ENCODE results near the gene RAB23.

The RAB23 gene

DNA sequence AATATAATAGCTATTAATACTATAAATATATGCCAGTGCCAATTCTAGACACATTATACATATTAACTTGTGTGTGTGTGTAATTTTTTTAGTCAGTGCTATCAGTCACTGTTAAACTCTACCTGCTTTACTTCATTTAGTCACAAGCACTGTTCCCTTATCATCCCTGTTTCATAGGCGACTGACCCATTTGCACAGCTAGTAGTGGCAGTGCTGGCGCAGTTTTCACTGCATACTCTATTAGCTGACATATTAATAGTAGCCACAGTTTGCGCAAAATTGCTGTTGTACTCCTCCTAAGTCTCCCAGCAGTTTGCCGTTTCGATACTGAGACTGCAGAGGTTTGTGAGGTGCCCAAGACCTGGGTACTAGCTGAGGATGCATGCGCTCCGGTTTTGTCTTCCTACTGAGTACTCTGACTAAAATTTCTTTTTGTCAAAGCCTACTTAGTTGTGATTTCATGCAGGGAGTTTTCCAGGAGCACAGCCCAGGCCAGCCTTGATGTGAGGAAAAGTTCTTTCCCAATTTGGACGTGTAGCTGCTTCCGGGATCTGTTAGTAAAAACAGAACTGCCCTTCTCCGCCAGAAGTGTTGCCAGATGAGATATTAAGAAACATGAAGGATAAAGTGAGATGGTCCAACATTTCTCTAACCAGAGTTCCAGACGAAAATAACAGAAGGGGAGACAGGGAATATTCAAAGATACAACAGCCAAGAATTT is 44.4 kb downstream of the RAB23 start:
- no peak for DNase-seq

DNA sequence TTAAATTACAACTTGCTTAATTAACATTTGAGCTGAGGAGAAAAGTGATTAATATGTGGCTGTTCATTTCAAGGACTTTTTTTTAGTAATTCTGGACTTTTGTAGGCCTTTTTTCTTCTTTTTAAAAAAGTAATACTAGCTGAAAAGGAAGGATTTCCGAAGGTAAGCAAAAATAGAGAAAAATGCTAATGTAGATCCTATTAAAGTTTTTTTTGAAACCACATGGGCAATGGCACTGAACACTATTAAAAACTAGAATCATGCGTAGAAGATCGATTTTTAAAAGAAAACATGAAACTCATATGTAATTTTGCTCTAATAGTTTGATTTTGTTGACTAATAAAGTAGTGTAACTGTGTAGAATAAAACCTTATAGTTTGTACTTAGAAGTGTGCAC is 47.6 kb downstream of the RAB23 start:
- DNase-seq, result no peak

DNA sequence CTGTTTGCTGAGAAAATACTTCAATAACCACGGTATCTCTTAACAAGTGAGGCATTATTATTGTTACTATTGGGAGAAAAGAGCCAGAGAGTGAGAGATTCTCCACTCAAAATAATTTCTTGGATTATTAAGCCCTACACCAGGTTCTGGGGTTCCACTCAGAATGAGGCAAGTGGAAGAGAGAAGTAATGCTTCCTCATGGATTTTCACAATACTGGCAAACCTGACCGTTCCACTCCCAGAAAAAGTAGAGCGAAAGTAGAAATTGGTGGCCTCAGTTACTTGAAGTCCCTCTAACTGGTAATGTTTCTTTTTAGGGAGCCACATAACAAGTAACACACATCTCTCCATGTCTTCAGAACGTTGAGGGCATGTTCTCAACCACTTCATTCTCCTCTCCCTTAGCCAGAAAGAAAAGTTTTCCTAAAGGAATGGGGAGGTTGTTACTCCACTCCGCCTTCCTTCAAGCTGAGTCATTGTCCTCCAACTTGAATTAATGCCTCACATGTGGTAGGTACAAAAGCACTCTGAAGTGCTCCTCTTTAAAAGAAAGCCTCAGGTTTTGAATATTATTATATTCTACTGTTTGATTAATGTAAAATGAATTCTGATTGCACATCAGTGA is 48.1 kb downstream of the RAB23 start:
- no peak for DNase-seq

DNA sequence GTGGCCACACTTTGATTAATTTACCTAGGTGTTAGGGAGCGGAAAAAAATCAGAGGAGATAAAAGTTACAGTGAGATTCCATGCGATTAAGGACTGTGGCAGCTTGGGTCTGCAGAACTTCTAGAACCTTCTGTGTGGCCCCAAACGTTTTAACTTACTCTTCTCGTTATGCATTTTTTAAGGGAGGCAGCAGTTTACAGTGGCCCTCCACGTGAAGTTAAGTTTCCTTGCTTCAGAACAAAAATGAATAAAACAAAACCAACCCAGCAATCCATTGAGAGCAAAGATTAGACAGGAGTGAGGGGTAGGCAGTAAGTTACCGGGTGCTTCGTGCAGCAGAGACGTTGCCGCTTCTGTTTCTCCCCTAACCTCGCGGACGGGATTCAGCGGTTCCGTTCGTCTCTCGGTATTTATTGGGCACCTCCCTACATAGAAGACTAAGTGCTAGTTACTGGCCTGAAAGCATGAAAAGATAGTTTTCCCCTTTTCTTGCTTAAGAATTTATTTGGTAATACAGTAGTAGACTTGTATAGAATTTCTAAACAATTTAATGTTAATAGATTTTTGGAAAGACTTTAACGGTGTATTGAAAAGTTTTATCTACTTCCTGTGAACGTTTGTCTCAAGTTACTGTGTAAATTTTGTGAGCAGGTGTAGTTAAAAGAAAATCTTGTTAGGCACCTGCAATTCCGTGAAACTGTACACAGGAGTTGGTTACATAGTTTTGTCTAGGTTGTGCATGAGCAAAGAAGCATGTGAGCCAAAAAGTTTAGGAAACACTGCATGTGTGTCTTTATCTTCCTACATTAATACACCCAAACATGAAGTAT is 48.8 kb downstream of the RAB23 start:
- DNase-seq, result peak in 4 of 6 experiments; percentile 3 to 56 (median 34)

DNA sequence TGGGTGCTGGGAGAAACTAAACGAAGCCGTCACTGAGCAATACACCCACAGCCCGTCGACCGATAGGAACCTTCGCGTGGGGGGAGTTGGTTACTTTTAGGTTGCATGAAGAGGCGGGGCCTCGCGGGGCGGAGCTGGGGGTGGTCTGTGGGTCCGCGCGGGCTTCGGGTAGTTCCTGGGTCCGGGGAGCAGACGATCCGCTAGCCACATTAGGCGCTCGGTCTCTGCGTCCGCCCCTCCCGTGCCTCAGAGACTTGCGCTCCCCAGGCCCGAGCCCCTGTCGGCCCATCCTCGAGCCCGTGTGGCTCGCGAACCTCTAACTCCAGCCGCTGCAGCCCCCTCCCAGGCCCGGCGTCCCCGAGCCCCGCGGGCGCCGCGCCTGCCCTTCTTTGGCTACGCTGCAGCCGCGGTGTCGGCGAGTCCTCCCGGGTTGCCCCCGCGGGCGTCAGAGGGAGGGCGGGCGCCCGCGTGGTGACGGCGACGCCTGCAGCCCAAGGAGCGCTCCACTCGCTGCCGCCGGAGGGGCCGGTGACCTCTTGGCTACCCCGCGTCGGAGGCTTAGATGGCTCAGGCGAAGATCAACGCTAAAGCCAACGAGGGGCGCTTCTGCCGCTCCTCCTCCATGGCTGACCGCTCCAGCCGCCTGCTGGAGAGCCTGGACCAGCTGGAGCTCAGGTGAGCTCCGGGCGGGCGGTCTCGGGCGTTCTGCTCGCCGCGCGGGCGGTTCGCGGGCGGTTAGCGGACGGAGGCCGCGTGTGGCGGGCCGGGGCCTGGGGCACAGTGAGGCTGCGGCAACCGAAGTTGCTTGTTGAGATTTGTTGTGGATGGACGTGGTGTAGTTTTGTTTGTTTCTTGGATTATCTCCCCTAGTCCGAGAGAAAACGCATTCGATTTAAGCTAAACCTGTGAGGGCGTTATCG is 49.7 kb downstream of the RAB23 start, which contains the start of gene BAG2:
Gene BAG2 (plus strand): TSS at position 191 of the 920 bp plus-strand sequence. CDS start 372 bp downstream, at position 563.
- DNase-seq, result peak; percentile 75 to 87 (median 82)

DNA sequence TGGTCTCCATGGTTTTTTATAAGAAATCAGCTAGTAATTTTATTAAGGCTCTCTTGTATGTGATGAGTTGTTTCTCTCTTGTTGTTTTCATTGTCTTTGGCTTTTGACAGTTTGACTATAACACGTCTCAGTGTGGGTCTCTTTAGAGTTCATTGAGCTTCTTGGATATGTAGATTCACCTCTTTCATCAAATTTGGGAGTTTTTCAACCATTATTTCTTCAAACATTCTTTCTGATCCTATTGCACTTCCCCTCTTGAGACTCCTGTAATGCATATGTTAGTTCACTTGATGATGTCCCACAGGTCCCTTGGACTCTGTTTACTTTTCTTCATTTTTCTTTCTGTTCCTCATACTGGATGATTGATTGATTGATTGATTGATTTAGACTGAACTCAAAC is 57.0 kb downstream of the RAB23 start:
- DNase-seq, result no peak

DNA sequence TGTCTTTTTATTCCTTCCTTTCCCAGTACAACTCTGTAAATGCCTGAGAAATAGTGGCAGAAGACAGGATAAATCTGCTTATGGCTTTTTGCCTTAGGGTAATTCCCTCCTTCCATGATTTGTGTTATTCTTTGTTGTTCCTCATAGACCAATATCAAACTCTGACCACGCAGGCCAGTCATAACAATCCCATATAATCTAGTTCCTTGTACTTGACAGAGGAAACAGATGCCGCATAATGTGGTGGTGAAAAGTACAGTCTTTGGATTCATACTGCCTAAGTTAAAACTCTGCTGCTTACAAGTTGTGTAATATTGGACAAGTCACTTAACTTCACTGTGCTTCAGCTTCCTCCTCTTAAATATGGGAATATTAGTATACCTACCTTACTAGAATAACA is 58.2 kb downstream of the RAB23 start:
- no peak for DNase-seq

DNA sequence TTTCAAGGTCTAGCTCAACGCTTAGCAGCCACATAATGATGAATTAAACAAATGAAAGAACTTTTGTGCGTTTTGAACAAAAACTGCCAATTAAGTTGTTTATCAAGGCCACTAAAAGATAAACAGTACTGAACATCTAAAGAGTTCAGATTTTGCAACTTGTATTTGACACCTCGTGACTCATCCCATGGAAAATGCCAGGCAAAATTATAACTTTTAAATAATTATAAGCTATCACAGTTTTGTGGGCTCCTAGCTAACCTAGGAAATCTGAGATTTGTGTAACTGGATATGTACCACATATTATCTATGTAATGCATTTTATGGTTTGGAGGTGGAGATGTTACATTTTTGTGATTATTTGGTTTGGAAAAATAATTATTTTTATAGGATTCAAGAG is 59.6 kb downstream of the RAB23 start:
- no peak for DNase-seq

DNA sequence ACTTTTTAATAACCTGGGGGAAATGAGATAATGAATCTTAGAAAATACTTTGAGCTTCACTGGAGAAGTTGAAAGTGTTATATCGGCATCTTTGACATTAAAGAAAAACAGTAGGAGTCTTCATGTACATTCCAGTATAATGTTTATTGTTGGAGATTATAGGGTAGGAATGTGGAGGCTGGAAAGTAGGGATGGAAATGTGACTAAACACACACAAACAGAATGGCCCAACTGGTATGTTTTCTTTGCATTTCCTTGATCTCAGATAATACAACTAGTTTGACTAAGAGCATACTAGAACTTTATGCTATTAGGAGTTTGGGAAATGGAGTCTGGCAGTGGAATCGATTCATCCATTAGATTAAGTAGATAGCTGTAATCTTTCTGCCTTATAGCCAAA is 60.1 kb downstream of the RAB23 start:
- no peak for DNase-seq

DNA sequence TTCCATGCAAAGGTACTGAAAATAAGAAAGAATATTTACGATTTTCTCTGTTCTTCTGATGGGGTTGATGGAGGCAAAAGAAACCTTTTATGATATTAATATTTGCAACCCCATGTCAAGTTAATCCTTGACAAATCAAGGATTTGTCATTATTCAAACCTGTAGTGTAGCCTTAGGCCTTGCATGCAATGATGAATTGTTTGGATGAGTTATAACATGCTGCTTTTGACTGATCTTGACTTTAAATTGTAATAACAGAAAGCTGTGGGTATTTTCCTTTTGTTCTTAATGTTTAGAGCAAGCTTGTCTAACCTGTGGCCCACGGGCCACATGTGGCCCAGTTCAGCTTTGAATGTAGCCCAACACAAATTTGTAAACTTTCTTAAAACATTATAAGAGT is 63.0 kb downstream of the RAB23 start:
- DNase-seq, result no peak

DNA sequence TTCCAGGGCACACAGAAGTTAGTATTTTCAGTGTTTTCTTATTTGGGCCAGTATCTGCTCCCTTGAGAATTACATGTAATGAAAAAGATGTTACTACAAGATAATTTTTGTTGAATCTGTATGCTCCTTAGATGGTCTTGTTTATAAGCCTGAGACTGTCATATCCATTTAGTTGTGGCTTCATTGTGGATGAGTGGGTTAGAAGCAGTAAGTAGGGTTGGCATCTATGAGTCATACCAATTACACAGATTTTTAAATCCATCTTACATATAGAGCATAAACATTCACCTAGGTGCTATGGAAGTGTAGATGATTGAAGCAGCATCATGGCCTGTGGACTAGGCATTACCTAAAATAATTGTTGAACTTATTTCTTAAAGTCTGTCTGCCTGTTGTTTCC is 63.4 kb downstream of the RAB23 start:
- DNase-seq, result no peak

DNA sequence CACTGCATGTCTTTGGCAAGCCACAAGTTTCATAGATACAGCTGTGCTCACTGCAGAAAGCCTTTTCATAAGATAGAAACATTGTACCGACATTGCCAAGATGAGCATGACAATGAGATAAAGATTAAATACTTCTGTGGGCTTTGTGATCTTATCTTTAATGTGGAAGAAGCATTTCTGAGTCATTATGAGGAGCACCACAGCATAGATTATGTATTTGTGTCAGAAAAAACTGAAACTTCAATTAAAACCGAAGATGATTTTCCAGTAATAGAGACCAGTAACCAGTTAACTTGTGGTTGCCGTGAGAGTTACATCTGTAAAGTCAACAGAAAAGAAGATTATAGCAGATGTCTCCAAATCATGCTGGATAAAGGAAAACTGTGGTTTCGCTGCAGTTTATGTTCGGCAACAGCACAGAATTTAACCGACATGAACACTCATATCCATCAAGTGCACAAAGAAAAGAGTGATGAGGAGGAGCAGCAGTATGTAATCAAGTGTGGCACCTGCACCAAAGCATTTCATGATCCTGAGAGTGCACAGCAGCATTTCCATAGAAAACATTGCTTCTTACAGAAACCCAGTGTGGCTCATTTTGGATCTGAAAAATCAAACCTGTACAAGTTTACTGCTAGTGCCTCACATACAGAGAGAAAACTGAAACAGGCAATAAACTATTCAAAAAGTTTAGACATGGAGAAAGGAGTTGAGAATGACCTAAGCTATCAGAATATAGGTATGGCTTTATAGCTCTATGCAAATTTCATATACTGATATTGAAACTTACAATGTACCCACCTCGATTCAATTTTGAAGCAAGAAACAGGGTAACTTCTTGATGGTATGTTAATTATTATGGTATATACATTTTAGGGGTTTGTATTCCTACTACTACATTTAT is 73.9 kb downstream of the RAB23 start:
- no peak for DNase-seq

DNA sequence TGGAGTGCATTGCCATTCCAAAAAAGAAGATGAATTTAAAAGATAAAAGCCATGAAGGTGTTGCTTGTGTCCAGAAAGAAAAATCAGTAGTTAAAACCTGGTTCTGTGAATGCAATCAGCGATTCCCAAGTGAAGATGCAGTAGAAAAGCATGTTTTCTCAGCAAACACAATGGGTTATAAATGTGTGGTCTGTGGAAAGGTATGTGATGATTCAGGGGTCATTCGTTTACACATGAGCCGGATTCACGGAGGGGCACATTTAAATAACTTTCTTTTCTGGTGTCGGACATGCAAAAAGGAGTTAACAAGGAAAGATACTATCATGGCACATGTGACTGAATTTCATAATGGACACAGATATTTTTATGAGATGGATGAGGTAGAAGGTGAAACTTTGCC is 74.7 kb downstream of the RAB23 start:
- DNase-seq, result no peak

DNA sequence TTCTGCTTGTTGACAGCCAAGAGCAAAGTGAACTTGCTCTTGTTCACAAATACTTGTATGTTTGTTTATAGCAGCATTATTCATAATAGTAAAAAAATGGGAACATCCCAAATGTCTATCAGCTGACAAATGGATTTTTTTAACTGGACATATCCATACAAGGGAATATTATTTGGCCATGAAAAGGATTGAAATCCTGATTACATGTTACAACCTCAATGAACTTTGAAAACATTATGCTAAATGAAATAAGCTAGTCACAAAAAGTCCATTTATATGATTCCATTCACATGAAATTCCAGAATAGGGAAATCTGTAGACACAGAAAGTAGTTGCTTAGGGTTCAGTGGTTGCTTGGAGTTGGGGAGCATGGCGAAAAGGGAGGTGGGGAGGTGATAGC is 78.4 kb downstream of the RAB23 start:
- no peak for DNase-seq

DNA sequence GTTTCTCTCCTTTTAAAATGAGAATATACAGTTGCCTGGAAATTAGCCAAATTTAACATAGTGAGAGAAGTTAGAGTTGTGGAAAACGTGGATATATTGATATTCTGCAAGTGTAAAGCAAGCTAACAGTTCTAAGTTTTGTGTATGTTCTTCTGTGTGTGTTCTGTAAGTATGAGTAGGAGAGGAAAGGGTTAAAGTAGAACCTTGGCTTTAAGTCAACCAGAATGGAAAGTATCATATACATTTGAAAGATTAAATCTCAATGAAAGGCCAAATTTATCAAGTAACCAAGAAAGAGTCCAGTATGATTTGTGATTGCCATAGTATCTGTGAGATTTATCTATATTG is 80.0 kb downstream of the RAB23 start:
- no peak for DNase-seq

DNA sequence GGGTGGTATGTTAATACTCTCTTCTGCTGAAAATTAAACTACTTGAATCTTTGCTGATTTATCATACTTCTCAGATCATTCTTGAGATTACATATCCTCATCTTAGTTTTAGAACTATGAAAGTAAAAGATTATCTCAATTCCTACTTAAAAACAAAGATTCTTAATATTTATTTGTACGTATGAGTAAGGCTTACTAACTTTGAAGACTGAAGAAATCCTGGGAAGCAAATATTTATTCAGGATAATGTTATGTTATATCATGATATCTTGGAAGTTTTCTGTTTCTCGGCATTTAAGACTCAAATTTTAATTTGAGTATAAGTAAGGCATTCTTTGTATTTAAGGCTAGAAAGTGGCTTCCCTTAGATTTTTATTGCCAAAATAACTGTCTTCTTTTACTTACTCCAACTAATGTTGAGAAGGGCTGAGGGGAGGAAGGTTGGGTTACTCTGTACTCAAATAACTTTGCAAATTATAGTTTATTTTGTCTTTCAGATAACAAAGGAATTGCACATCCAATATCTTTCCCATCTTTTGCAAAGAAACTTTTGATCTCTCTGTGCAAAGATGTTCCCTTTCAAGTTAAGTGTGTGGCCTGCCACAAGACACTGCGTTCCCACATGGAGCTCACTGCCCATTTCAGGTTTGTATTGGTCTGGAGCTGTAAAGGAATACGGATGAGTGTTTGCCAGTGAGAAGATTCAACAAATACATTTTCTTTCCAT is 80.5 kb downstream of the RAB23 start:
- no peak for DNase-seq

DNA sequence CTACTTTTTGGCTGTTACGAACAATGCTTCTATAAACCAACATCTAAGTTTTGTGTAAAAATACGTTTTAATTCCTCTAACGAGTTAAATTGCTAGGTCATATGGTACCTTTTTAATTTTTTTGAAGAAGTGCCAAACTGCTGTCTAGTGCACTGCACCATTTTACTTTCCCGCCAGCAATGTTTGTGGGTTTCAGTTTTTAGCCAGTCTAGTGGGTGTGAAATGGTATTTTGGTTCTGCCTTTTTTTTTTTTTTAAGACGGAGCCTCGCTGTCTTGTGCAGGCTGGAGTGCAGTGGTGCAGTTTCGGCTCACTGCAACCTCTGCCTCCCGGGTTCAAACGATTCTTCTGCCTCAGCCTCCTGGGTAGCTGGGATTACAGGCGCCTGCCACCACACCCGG is 84.1 kb downstream of the RAB23 start:
- DNase-seq, result no peak

DNA sequence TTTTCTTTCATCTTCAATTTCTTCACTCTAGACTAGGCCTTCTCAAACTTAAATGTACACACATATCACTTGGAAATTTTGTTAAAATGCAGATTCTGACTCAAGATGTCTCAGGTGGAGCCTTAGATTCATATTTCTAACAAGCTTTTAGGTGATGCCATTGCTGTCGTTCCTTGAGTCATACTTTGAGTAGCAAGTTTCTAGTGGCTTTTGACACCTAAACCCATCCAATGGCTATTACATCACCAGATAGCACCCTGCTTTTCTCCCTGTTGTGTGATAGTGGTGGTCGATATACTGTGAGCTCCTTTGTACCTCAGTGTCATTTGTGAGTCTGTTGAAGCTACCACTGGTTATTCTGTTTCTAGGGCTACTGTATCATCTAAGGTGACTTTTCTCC is 84.8 kb downstream of the RAB23 start:
- no peak for DNase-seq
